Esophagus squamous epithelium (tissue), 5 donors: ENCODE measurements around the gene ANKS1A. TPM values are rescaled to one million over a fixed set of nuclear protein-coding genes. Genes with fewer than 3 reads are reported as not detected.

Source experiments
- DNase-seq: peaks from one replicate; lab custom pipeline; 2025; lab: John Stamatoyannopoulos, UW
- H3K27ac ChIP-seq, 4 donors: fragments of 200-600 bp; sonication (generic); one replicate each; pipeline ENCODE4 v1.5.1; 2016 to 2019; ENCODE audit warnings: mild to moderate bottlenecking in 1 of 4
- H3K27me3 ChIP-seq, 4 donors: fragments of 200-600 bp; sonication (generic); 1 replicate in 3 of 4; 2 replicates in 1 of 4; pipeline versions ENCODE4 v1.5.1 to v1.6.0; 2017 to 2021; ENCODE audit warnings: antibody characterized with exemption in 1 of 4
- H3K36me3 ChIP-seq, 3 donors: fragments of 200-600 bp; sonication (generic); one replicate each; pipeline ENCODE4 v1.5.1; 2016 to 2019
- H3K4me1 ChIP-seq, 3 donors: fragments of 200-600 bp; sonication (generic); one replicate each; pipeline ENCODE4 v1.5.1; 2017 to 2019
- H3K4me3 ChIP-seq, 4 donors: fragments of 200-600 bp; sonication (generic); 1 replicate in 3 of 4; 2 replicates in 1 of 4; pipeline ENCODE4 v1.5.1; 2016 to 2019; ENCODE audit warnings: mild to moderate bottlenecking in 2 of 4, moderate library complexity in 1 of 4
- H3K9me3 ChIP-seq, 3 donors: fragments of 200-600 bp; sonication (generic); one replicate each; pipeline ENCODE4 v1.5.1; 2016 to 2019
- POLR2A ChIP-seq, 4 donors: fragments of 450-650 bp; IDR thresholded peaks; one replicate each; pipeline ENCODE4 v1.6.1; 2017; ENCODE audit warnings: antibody characterized with exemption in 4 of 4, mild to moderate bottlenecking in 4 of 4, moderate library complexity in 3 of 4
- WGBS, 2 donors: methylation state at CpG; one replicate each; pipeline ENCODE4 v1.1.5; 2018; 5-methylcytosine and 5-hydroxymethylcytosine counted together
- intact Hi-C: fragments of 100-400 bp; cut with DNase I; formaldehyde crosslinking; loops from one replicate; pipeline ENCODE4 v1.15.0; 2022
- total RNA-seq, 4 donors: library from RNA; depleted of rRNA; stranded (reverse); fragments of >200 nt; gene quantifications; one replicate each; pipeline ENCODE4 v1.1.0, GENCODE V29; 2016
- TF ChIP-seq, protein P1 (sequence below), 6 experiments: fragments of 450-650 bp in 4 of 6; fragments of 200-600 bp in 2 of 6; sonication (generic) in 2 of 6; IDR thresholded peaks; one replicate each; pipeline ENCODE4 v1.5.1; 2016 to 2019; ENCODE audit warnings: antibody characterized with exemption in 6 of 6, mild to moderate bottlenecking in 4 of 6, moderate library complexity in 4 of 6
- donor health status: DM: yes; HTN: yes; CAD: no.

ANKS1A gene
- total RNA-seq, 4 donors from 2014 or later = 12.6 to 27.1 (median 17.5) TPM

DNA sequence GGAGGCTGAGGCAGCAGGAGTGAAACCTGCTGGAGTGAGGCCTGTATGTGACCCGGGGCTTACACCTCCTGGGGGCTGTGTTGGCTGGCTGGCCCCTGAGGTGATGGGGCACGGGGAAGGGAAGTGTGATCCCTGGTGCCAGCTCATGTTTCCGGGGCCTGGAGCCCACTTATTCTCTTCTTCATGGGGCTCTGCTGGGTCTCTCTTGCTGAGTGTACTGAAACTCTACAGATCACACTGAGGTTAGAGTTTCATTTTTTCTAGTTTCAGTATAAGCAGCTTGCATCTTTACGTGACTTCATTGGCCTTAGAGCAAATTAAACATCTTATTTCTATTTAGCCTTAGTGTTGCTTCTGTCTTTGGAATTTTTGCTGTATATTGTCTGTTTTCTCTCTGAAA, 96.2 kb downstream of the ANKS1A start:
- Histone ChIP-seq H3K36me3 (peaks cover 0 to 93% (median 25%) of the 10 kb centered on the region in 3 donors), H3K4me1 (peaks cover 0 to 7% (median 0%) of the 10 kb centered on the region in 3 donors), H3K9me3 (no peaks in the 10 kb centered on the region), H3K27me3 (no peaks in the 10 kb centered on the region), H3K27ac (no peak overlapping the region), H3K4me3 (no peak overlapping the region)
- 73 to 84% methylated on average over 4 of the region's 4 CpGs for WGBS, 2 donors
- DNase-seq = no peak
- no peak for TF ChIP-seq POLR2A (IDR thresholded peaks at IDR 0.05)
- TF ChIP-seq, protein P1, sequence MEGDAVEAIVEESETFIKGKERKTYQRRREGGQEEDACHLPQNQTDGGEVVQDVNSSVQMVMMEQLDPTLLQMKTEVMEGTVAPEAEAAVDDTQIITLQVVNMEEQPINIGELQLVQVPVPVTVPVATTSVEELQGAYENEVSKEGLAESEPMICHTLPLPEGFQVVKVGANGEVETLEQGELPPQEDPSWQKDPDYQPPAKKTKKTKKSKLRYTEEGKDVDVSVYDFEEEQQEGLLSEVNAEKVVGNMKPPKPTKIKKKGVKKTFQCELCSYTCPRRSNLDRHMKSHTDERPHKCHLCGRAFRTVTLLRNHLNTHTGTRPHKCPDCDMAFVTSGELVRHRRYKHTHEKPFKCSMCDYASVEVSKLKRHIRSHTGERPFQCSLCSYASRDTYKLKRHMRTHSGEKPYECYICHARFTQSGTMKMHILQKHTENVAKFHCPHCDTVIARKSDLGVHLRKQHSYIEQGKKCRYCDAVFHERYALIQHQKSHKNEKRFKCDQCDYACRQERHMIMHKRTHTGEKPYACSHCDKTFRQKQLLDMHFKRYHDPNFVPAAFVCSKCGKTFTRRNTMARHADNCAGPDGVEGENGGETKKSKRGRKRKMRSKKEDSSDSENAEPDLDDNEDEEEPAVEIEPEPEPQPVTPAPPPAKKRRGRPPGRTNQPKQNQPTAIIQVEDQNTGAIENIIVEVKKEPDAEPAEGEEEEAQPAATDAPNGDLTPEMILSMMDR (IDR thresholded peaks at IDR 0.05) = no peak
- intact Hi-C loops = no loop called here

DNA sequence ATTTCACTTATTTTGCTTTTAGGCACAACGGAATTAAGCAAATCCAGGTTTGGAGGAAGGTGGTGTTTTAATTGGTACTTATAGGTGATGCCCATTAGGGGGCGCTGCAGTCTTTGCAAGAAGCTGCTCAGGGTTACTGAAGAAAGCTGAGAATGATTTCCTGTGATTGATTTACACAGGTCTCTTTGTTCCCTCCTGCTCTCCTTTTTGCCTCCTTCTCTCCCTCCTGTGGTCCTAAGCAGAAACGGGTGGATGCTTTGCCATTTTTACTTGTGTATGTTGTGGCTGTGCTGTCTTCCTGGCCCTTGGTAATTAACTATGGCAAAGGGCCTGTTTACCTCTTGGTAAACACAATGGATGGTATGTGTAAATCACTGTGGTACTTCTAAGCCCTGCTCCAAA, 97.8 kb downstream of the ANKS1A start:
- TF ChIP-seq, protein P1 (IDR thresholded peaks at IDR 0.05) = peak; percentile 52 to 85 (median 80)
- no peak for TF ChIP-seq POLR2A (IDR thresholded peaks at IDR 0.05)
- intact Hi-C loops = no loop called here

DNA sequence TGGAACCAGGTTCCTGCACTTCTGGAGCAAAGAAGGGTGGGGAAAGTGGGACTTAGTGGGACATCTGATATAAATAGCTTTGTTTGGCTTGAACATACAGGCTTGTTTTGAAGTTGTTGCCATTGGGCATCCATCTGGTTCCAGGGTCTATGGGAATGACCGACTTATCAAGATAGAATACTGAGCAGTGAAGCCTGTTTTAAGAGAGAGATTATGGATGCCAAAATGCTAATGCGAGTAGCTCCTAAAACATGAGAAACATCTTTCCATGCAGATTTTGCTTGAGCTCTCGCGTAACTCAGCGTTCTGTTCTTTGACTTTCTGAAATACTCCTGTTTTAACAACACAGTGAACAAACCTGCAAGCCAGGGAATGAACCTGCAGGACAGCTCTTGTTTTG, 98.5 kb downstream of the ANKS1A start:
- 84 to 94% methylated on average over 5 of the region's 5 CpGs for WGBS, 2 donors
- TF ChIP-seq POLR2A (IDR thresholded peaks at IDR 0.05) = no peak
- TF ChIP-seq, protein P1 (IDR thresholded peaks at IDR 0.05) = no peak
- DNase-seq = no peak
- no peak overlapping the region for H3K4me3 ChIP-seq
- no peaks in the 10 kb centered on the region for H3K27me3 ChIP-seq
- peaks cover 9 to 93% (median 19%) of the 10 kb centered on the region in 3 donors for H3K36me3 ChIP-seq
- H3K9me3 ChIP-seq = no peaks in the 10 kb centered on the region
- H3K27ac ChIP-seq = peak overlapping the region in 2 of 4 donors; percentile 7 to 29
- intact Hi-C loops = no loop called here
- H3K4me1 ChIP-seq = peaks cover 0 to 7% (median 0%) of the 10 kb centered on the region in 3 donors

More for the DNA sequence above, 97.8 kb downstream of the ANKS1A start:
- Histone ChIP-seq H3K36me3 (peaks cover 4 to 93% (median 22%) of the 10 kb centered on the region in 3 donors), H3K4me1 (peaks cover 0 to 7% (median 0%) of the 10 kb centered on the region in 3 donors), H3K27me3 (no peaks in the 10 kb centered on the region), H3K27ac (peak overlapping the region in 2 of 4 donors; percentile 7 to 29), H3K9me3 (no peaks in the 10 kb centered on the region), H3K4me3 (no peak overlapping the region)
- DNase-seq = no peak
- WGBS, 2 donors = 14 to 18% methylated on average over 3 of the region's 3 CpGs

DNA sequence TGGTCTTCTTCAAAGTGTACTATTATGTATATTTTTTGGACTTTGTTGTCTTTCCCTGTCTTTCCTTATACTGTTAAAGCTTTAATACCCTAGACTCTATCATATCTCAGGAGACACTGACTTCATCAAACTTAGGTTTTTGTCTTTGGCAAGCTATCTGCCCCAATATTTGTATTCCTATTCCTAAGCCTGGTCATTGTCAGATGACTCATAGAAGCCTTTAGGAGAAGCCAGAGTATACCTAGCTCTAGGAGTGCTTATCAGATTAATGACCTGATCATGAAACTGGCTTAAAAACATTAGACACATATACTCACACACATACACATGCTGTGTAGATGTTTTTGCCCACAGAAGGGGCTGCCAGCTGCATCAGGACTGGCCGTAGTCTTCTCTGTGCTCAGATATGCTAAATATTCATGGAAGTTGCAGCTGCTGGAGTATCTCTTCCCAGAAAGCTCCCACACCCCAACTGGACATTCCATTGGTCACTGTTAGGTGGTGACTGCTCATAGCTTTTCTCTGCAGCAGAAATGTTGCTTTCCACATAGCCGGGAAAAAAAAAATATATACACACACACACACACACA, 102.0 kb downstream of the ANKS1A start:
- no peak for DNase-seq
- Histone ChIP-seq H3K36me3 (peaks cover 11 to 93% (median 19%) of the 10 kb centered on the region in 3 donors), H3K27me3 (no peaks in the 10 kb centered on the region), H3K9me3 (no peaks in the 10 kb centered on the region), H3K27ac (no peak overlapping the region), H3K4me3 (no peak overlapping the region), H3K4me1 (peaks cover 0 to 7% (median 0%) of the 10 kb centered on the region in 3 donors)
- 81 to 85% methylated on average over 2 of the region's 2 CpGs for WGBS, 2 donors
- intact Hi-C loops = no loop called here
- no peak for TF ChIP-seq POLR2A (IDR thresholded peaks at IDR 0.05)
- TF ChIP-seq, protein P1 (IDR thresholded peaks at IDR 0.05) = no peak

DNA sequence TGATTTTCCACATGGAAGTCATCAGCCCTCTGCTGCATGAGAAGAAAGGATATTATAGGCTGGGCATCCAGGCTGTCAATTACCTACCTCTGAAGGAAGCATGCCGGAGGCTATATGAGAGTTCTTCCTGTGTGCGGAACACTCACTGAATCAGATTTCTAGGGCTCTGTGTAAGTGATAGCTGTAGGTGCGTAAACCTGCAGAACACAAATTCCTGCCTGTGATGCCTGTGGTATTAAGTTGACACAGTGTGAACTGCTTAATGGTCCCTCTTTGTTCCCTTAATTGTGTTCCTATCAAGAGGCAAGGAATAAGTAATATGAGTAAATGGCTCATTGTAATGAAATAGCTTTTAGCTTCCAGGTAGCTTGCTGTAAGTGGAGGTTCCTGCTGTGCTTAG, 103.3 kb downstream of the ANKS1A start:
- no peaks in the 10 kb centered on the region for H3K4me1 ChIP-seq
- no peak for DNase-seq
- intact Hi-C loops = no loop called here
- 94 to 96% methylated on average over 3 of the region's 3 CpGs for WGBS, 2 donors
- H3K9me3 ChIP-seq = no peaks in the 10 kb centered on the region
- H3K27me3 ChIP-seq = no peaks in the 10 kb centered on the region
- peaks cover 11 to 95% (median 19%) of the 10 kb centered on the region in 3 donors for H3K36me3 ChIP-seq
- no peak overlapping the region for H3K27ac ChIP-seq
- TF ChIP-seq, protein P1 (IDR thresholded peaks at IDR 0.05) = no peak
- no peak for TF ChIP-seq POLR2A (IDR thresholded peaks at IDR 0.05)
- no peak overlapping the region for H3K4me3 ChIP-seq
